ENCODE data around the gene XYLT1.

XYLT1 gene

GRCh38 chr16:17083628-17084027 lies 387.1 kb downstream of the XYLT1 start:
- TF ChIP-seq ZNF266 (tag by site-specific recombination; IDR thresholded peaks at IDR 0.05; ENCODE audit: low read depth) = no peak
- TF ChIP-seq ZNF677 (tag by site-specific recombination; IDR thresholded peaks at IDR 0.05) = no peak
- TF ChIP-seq IKZF3 (tag by site-specific recombination; IDR thresholded peaks at IDR 0.05) = no peak
- TF ChIP-seq, protein P1, sequence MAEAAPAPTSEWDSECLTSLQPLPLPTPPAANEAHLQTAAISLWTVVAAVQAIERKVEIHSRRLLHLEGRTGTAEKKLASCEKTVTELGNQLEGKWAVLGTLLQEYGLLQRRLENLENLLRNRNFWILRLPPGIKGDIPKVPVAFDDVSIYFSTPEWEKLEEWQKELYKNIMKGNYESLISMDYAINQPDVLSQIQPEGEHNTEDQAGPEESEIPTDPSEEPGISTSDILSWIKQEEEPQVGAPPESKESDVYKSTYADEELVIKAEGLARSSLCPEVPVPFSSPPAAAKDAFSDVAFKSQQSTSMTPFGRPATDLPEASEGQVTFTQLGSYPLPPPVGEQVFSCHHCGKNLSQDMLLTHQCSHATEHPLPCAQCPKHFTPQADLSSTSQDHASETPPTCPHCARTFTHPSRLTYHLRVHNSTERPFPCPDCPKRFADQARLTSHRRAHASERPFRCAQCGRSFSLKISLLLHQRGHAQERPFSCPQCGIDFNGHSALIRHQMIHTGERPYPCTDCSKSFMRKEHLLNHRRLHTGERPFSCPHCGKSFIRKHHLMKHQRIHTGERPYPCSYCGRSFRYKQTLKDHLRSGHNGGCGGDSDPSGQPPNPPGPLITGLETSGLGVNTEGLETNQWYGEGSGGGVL (tag by site-specific recombination; IDR thresholded peaks at IDR 0.05) = no peak
- no peak for TF ChIP-seq ZNF610 (tag by site-specific recombination; IDR thresholded peaks at IDR 0.05; ENCODE audit: borderline replicate concordance)
- no peak for TF ChIP-seq GFI1B (tag by site-specific recombination; IDR thresholded peaks at IDR 0.05)
- ChIA-PET CTCF (no interaction called here), POLR2A (no interaction called here)
- Histone ChIP-seq H3K4me3 (ENCODE audit: low read depth, low read length) (no peak overlapping the region), H3K4me1 (ENCODE audit: control insufficient read depth, insufficient read depth, low read length) (no peaks in the 10 kb centered on the region), H3K9me3 (ENCODE audit: control insufficient read depth, insufficient read depth, low read depth, low read length) (no peaks in the 10 kb centered on the region), H3K36me3 (ENCODE audit: control insufficient read depth in 2 of 2, insufficient read depth in 1 of 2, low read length in 2 of 2) (no peaks in the 10 kb centered on the region), H3K27ac (ENCODE audit: extremely low read depth, low read depth, low read length) (no peak overlapping the region)

- H3K27ac ChIP-seq (ENCODE audit: extremely low read depth, low read depth, low read length) = no peak overlapping the region
- ChIA-PET CTCF (no interaction called here), POLR2A (no interaction called here)
- no peak overlapping the region for H3K4me3 ChIP-seq (ENCODE audit: low read depth, low read length)
- TF ChIP-seq ZNF19 (tag by site-specific recombination; IDR thresholded peaks at IDR 0.05; ENCODE audit: low read depth) (no peak), ZNF366 (tag by site-specific recombination; conservative IDR thresholded peaks at IDR 0.05) (no peak), ZNF433 (tag by site-specific recombination; IDR thresholded peaks at IDR 0.05; ENCODE audit: low read depth) (no peak), IKZF3 (tag by site-specific recombination; IDR thresholded peaks at IDR 0.05) (no peak), REPIN1 (tag by site-specific recombination; IDR thresholded peaks at IDR 0.05; ENCODE audit: low read depth) (no peak), GLIS2 (tag by site-specific recombination; IDR thresholded peaks at IDR 0.05) (no peak), SP2 (tag by site-specific recombination; IDR thresholded peaks at IDR 0.05) (no peak), ZSCAN30 (tag by site-specific recombination; IDR thresholded peaks at IDR 0.05) (no peak)
- TF ChIP-seq, protein P2, sequence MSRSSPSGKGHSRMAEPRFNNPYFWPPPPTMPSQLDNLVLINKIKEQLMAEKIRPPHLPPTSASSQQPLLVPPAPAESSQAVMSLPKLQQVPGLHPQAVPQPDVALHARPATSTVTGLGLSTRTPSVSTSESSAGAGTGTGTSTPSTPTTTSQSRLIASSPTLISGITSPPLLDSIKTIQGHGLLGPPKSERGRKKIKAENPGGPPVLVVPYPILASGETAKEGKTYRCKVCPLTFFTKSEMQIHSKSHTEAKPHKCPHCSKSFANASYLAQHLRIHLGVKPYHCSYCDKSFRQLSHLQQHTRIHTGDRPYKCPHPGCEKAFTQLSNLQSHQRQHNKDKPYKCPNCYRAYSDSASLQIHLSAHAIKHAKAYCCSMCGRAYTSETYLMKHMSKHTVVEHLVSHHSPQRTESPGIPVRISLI (tag by site-specific recombination; IDR thresholded peaks at IDR 0.05) = no peak
- H3K36me3 ChIP-seq (ENCODE audit: control insufficient read depth in 2 of 2, insufficient read depth in 1 of 2, low read length in 2 of 2) = no peaks in the 10 kb centered on the region
- no peaks in the 10 kb centered on the region for H3K9me3 ChIP-seq (ENCODE audit: control insufficient read depth, insufficient read depth, low read depth, low read length)
- no peaks in the 10 kb centered on the region for H3K4me1 ChIP-seq (ENCODE audit: control insufficient read depth, insufficient read depth, low read length)
Observed at GRCh38 chr16:17082095-17082882, 388.5 kb downstream of the XYLT1 start.

DNA sequence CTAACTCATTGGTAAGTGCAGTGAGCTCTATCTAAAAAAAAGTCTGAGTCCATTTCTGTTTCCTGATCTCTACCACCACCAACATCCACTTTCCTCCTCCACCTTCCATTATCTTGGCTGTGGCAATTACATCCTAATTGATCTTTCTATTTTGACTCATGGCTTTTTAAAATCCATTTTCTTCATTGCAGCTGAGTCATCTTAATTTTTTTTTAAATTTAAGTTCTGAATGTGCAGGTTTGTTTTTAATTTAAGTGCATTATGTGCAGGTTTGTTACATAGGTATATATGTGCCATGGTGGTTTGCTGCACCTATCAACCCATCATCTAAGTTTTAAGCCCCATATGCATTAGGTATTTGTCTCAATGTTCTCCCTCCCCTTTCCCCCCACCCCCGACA lies 390.7 kb downstream of the XYLT1 start:
- Histone ChIP-seq H3K9me3 (ENCODE audit: control insufficient read depth, insufficient read depth, low read depth, low read length) (no peaks in the 10 kb centered on the region), H3K4me1 (ENCODE audit: control insufficient read depth, insufficient read depth, low read length) (no peaks in the 10 kb centered on the region), H3K36me3 (ENCODE audit: control insufficient read depth in 2 of 2, insufficient read depth in 1 of 2, low read length in 2 of 2) (no peaks in the 10 kb centered on the region), H3K27ac (ENCODE audit: extremely low read depth, low read depth, low read length) (no peak overlapping the region), H3K4me3 (ENCODE audit: low read depth, low read length) (no peak overlapping the region)
- ChIA-PET POLR2A (no interaction called here), CTCF (no interaction called here)
- no peak for TF ChIP-seq ZSCAN18 (tag by site-specific recombination; IDR thresholded peaks at IDR 0.05)
- TF ChIP-seq ZNF76 (tag by site-specific recombination; IDR thresholded peaks at IDR 0.05; ENCODE audit: borderline replicate concordance, low read depth) = no peak
- TF ChIP-seq ZNF157 (tag by site-specific recombination; IDR thresholded peaks at IDR 0.05) = no peak
- TF ChIP-seq HOXD13 (CRISPR knock-in tag; IDR thresholded peaks at IDR 0.05; ENCODE audit: borderline replicate concordance) = no peak
- no peak for TF ChIP-seq GLI4 (tag by site-specific recombination; IDR thresholded peaks at IDR 0.05)
- TF ChIP-seq KLF7 (tag by site-specific recombination; IDR thresholded peaks at IDR 0.05; ENCODE audit: borderline replicate concordance) = no peak
- no peak for TF ChIP-seq ZNF280D (tag by site-specific recombination; IDR thresholded peaks at IDR 0.05)
- no peak for TF ChIP-seq ZNF324 (tag by site-specific recombination; IDR thresholded peaks at IDR 0.05)

Data from HEK293 (cell line).